ENCODE data around the gene DAAM1.

DAAM1 gene

GRCh38 chr14:59313144-59313651 lies 124.7 kb downstream of the DAAM1 start:
- in situ Hi-C loops (cut with MboI; ENCODE audit: low sequenced_read_pairs), result no loop called here

GRCh38 chr14:59313658-59314608 lies 125.5 kb downstream of the DAAM1 start:
- in situ Hi-C loops (cut with MboI; ENCODE audit: low sequenced_read_pairs), result no loop called here

GRCh38 chr14:59314953-59315599 lies 126.6 kb downstream of the DAAM1 start:
- in situ Hi-C loops (cut with MboI; ENCODE audit: low sequenced_read_pairs), result no loop called here

- in situ Hi-C loops (cut with MboI; ENCODE audit: low sequenced_read_pairs), result no loop called here
These were observed 127.8 kb downstream of the DAAM1 start for GRCh38 chr14:59316151-59316830.

- in situ Hi-C loops (cut with MboI; ENCODE audit: low sequenced_read_pairs), result no loop called here
These were observed 128.9 kb downstream of the DAAM1 start for GRCh38 chr14:59317346-59317745.

- in situ Hi-C loops (cut with MboI; ENCODE audit: low sequenced_read_pairs), result no loop called here
These were observed 129.5 kb downstream of the DAAM1 start for GRCh38 chr14:59317798-59318505.

- in situ Hi-C loops (cut with MboI; ENCODE audit: low sequenced_read_pairs), result no loop called here
These were observed 130.4 kb downstream of the DAAM1 start for GRCh38 chr14:59318908-59319307.

- in situ Hi-C loops (cut with MboI; ENCODE audit: low sequenced_read_pairs), result no loop called here
These were observed 131.9 kb downstream of the DAAM1 start for GRCh38 chr14:59320361-59320760.

- in situ Hi-C loops (cut with MboI; ENCODE audit: low sequenced_read_pairs), result no loop called here
These were observed 132.5 kb downstream of the DAAM1 start for GRCh38 chr14:59320763-59321625.

GRCh38 chr14:59321626-59321949 lies 133.1 kb downstream of the DAAM1 start:
- in situ Hi-C loops (cut with MboI; ENCODE audit: low sequenced_read_pairs), result no loop called here

- in situ Hi-C loops (cut with MboI; ENCODE audit: low sequenced_read_pairs), result no loop called here
These were observed 137.4 kb downstream of the DAAM1 start for GRCh38 chr14:59325906-59326305.

GRCh38 chr14:59328454-59328853 lies 140.0 kb downstream of the DAAM1 start:
- in situ Hi-C loops (cut with MboI; ENCODE audit: low sequenced_read_pairs), result no loop called here

- in situ Hi-C loops (cut with MboI; ENCODE audit: low sequenced_read_pairs), result no loop called here
These were observed 142.0 kb downstream of the DAAM1 start for GRCh38 chr14:59330455-59330854.

- in situ Hi-C loops (cut with MboI; ENCODE audit: low sequenced_read_pairs), result no loop called here
These were observed 142.8 kb downstream of the DAAM1 start for GRCh38 chr14:59331217-59331616.

GRCh38 chr14:59332727-59333126 lies 144.3 kb downstream of the DAAM1 start:
- in situ Hi-C loops (cut with MboI; ENCODE audit: low sequenced_read_pairs), result no loop called here

GRCh38 chr14:59333235-59333634 lies 144.8 kb downstream of the DAAM1 start:
- in situ Hi-C loops (cut with MboI; ENCODE audit: low sequenced_read_pairs), result no loop called here

GRCh38 chr14:59333668-59334067 lies 145.2 kb downstream of the DAAM1 start:
- in situ Hi-C loops (cut with MboI; ENCODE audit: low sequenced_read_pairs), result no loop called here

- in situ Hi-C loops (cut with MboI; ENCODE audit: low sequenced_read_pairs), result no loop called here
These were observed 145.8 kb downstream of the DAAM1 start for GRCh38 chr14:59334253-59334652.

GRCh38 chr14:59336098-59336497 lies 147.6 kb downstream of the DAAM1 start:
- in situ Hi-C loops (cut with MboI; ENCODE audit: low sequenced_read_pairs), result no loop called here

- in situ Hi-C loops (cut with MboI; ENCODE audit: low sequenced_read_pairs), result no loop called here
These were observed 148.2 kb downstream of the DAAM1 start for GRCh38 chr14:59336706-59337105.

All from hTERT RPE-1 (cell line).